ENCODE measurements around the gene GCC2. TPM values are rescaled to one million over a fixed set of nuclear protein-coding genes. Genes with fewer than 3 reads are reported as not detected.

The GCC2 gene
- total and polyA plus RNA-seq, 12 donors, result 9.5 to 48.0 (median 37.0) TPM

DNA sequence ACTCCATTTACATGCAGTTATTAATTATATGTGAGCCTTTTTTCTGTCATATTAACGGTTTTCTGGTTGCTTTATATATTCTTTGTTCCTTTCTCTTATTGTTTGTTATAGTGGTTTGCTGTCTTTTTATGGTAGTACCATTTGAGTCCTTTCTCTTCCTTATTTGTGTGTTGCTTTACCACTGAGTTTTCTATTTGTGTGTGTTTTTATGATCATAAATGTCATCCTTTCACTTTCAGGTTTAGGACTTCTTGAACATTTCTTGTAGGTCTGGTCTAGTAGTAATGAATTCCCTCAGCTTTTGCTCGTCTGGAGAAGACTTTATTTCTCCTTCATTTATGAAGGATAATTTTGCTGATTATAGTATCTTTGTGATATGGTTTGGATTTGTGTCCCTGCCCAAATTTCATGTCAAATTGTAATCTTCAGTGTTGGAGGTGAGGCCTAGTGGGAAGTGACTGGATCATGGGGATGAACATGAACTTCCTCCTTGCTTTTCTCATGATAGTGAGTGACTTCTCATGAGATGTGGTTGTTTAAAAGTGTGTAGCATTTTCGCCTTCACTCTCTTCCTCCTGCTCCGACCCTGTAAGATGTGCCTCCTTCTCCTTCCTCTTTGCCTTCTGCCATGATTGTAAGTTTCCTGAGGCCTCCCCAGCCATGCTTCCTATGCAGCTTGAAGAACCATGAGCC, 11.5 kb downstream of the GCC2 start:
- intact Hi-C loops (cut with DNase I), result no loop called here
- WGBS, 4 donors, result 66 to 78% (median 72%) methylated on average over 4 of the region's 4 CpGs
- H3K27ac ChIP-seq, result no peak overlapping the region
- H3K36me3 ChIP-seq (replicated peaks in 1 of 2), result peaks cover 0 to 27% of the 10 kb centered on the region in 2 donors
- peaks cover 0 to 5% (median 4%) of the 10 kb centered on the region in 3 donors for H3K9me3 ChIP-seq (replicated peaks in 1 of 3)
- no peaks in the 10 kb centered on the region for H3K27me3 ChIP-seq
- H3K4me1 ChIP-seq (replicated peaks in 1 of 2), result peaks cover 0 to 5% of the 10 kb centered on the region in 2 donors
- TF ChIP-seq, protein P1, sequence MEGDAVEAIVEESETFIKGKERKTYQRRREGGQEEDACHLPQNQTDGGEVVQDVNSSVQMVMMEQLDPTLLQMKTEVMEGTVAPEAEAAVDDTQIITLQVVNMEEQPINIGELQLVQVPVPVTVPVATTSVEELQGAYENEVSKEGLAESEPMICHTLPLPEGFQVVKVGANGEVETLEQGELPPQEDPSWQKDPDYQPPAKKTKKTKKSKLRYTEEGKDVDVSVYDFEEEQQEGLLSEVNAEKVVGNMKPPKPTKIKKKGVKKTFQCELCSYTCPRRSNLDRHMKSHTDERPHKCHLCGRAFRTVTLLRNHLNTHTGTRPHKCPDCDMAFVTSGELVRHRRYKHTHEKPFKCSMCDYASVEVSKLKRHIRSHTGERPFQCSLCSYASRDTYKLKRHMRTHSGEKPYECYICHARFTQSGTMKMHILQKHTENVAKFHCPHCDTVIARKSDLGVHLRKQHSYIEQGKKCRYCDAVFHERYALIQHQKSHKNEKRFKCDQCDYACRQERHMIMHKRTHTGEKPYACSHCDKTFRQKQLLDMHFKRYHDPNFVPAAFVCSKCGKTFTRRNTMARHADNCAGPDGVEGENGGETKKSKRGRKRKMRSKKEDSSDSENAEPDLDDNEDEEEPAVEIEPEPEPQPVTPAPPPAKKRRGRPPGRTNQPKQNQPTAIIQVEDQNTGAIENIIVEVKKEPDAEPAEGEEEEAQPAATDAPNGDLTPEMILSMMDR (IDR thresholded peaks at IDR 0.05), result no peak
- TF ChIP-seq POLR2A (IDR thresholded peaks at IDR 0.05), result no peak
- no peak overlapping the region for H3K4me3 ChIP-seq
- no peak for DNase-seq

DNA sequence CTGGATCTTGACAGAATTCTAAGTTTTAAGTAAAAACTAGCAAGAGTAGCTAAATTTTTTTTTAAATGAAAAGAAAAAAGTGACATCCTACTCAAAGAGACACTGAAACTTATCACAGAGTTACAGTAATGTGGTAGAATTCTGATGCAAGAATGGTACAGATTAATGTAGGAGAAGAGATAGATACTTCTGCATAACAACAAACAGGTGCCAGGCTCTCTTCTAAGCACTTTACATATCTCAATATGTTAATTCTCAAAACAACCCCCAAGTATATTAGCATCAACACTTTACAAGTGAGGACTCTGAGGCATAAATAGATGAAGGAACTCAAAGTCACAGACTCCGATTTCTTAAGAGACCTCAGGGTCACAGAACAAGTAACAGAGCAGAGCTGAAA, 28.1 kb downstream of the GCC2 start:
- WGBS, 4 donors, result 73 to 94% (median 89%) methylated on average over 1 of the region's 1 CpG
- Histone ChIP-seq H3K36me3 (replicated peaks in 1 of 2) (peaks cover 0 to 29% of the 10 kb centered on the region in 2 donors), H3K27me3 (no peaks in the 10 kb centered on the region), H3K4me3 (no peak overlapping the region), H3K4me1 (replicated peaks in 1 of 2) (no peaks in the 10 kb centered on the region), H3K27ac (no peak overlapping the region), H3K9me3 (replicated peaks in 1 of 3) (no peaks in the 10 kb centered on the region)
- TF ChIP-seq, protein P1 (IDR thresholded peaks at IDR 0.05), result no peak
- no peak for TF ChIP-seq POLR2A (IDR thresholded peaks at IDR 0.05)
- no peak for DNase-seq
- intact Hi-C loops (cut with DNase I), result no loop called here

- 91 to 98% (median 96%) methylated on average over 2 of the region's 2 CpGs for WGBS, 4 donors
- no peak for DNase-seq
- peaks cover 0 to 50% of the 10 kb centered on the region in 2 donors for H3K36me3 ChIP-seq (replicated peaks in 1 of 2)
Measured at GRCh38 chr2:108485253-108485652, 36.2 kb downstream of the GCC2 start.

GRCh38 chr2:108490506-108491122, 41.6 kb downstream of the GCC2 start:
- no peak for TF ChIP-seq POLR2A (IDR thresholded peaks at IDR 0.05)
- TF ChIP-seq, protein P1 (IDR thresholded peaks at IDR 0.05), result no peak
- Histone ChIP-seq H3K4me3 (no peak overlapping the region), H3K9me3 (replicated peaks in 1 of 3) (no peaks in the 10 kb centered on the region), H3K27ac (no peak overlapping the region), H3K4me1 (replicated peaks in 1 of 2) (no peaks in the 10 kb centered on the region), H3K27me3 (no peaks in the 10 kb centered on the region), H3K36me3 (replicated peaks in 1 of 2) (peaks cover 0 to 43% of the 10 kb centered on the region in 2 donors)
- intact Hi-C loops (cut with DNase I), result no loop called here
- DNase-seq, result no peak

More at GRCh38 chr2:108485253-108485652, 36.2 kb downstream of the GCC2 start:
- H3K4me3 ChIP-seq, result no peak overlapping the region
- no peak overlapping the region for H3K27ac ChIP-seq
- no peaks in the 10 kb centered on the region for H3K9me3 ChIP-seq (replicated peaks in 1 of 3)
- H3K4me1 ChIP-seq (replicated peaks in 1 of 2), result no peaks in the 10 kb centered on the region
- TF ChIP-seq, protein P1 (IDR thresholded peaks at IDR 0.05), result no peak
- no peak for TF ChIP-seq POLR2A (IDR thresholded peaks at IDR 0.05)
- H3K27me3 ChIP-seq, result no peaks in the 10 kb centered on the region
- intact Hi-C loops (cut with DNase I), result no loop called here
